HepG2 (cell line): ENCODE results near the gene CARMIL1. TPM values are rescaled to one million over a fixed set of nuclear protein-coding genes. Genes with fewer than 3 reads are reported as not detected.

Experiments
- ATAC-seq: fragments of 200-7000 bp; cut with Tn5 transposase; 3 replicates; pipeline ENCODE4 v1.9.1; 2020; ENCODE audit warnings: mild to moderate bottlenecking, moderate library complexity
- BruUV-seq: library from RNA; stranded (reverse); fragments of 400-500 nt; replicated peaks from 2 replicates; lab custom pipeline; 2021; lab: Mats Ljungman, UMichigan
- CTCF ChIA-PET: fragments of 300-600 bp; formaldehyde crosslinking; extraction: SDS; loops from one replicate; lab custom pipeline; 2021; ENCODE audit warnings: low total read pairs, inconsistent platforms, low intra/inter-chr PET ratio; lab: Yijun Ruan, JAX
- POLR2A ChIA-PET: fragments of 350-600 bp; sonication (Branson Sonifier 250); formaldehyde crosslinking; loops from one replicate; lab custom pipeline; 2020; ENCODE audit warnings: antibody characterized with exemption, inconsistent platforms; lab: Yijun Ruan, JAX
- DNase-seq: peaks from one replicate; pipeline ENCODE4 v3.0.0-alpha.2; 2015; ENCODE audit warnings: low spot score
- FAIRE-seq: peaks from 3 replicates; lab custom pipeline; 2011; peaks lifted over from hg19 to GRCh38; lab: Jason Lieb, UNC
- H2AFZ ChIP-seq: one replicate; pipeline ENCODE4 v1.6.1; 2011; ENCODE audit warnings: low read length, inconsistent platforms
- H3K27ac ChIP-seq: fragments of 300-600 bp; 3 replicates; pipeline ENCODE4 v1.8.0; 2011; ENCODE audit warnings: mixed run types, mild to moderate bottlenecking, mixed read lengths, low read length, inconsistent platforms; ENCODE audit not compliant: insufficient read depth; ENCODE audit errors: extremely low read length
- H3K27me3 ChIP-seq, 2 experiments: fragments of 200-600 bp in 1 of 2; 2 replicates in 1 of 2; 3 replicates in 1 of 2; pipeline versions ENCODE4 v1.6.0 to v1.8.0; 2011; ENCODE audit warnings: low read length in 2 of 2, mild to moderate bottlenecking in 2 of 2, moderate library complexity in 2 of 2, inconsistent platforms in 1 of 2; ENCODE audit not compliant: insufficient read depth in 2 of 2, control insufficient read depth in 1 of 2
- H3K36me3 ChIP-seq, 2 experiments: fragments of 200-600 bp in 1 of 2; replicated peaks in 1 of 2; 2 replicates in 1 of 2; 3 replicates in 1 of 2; pipeline versions ENCODE4 v1.5.1 to v1.8.0; 2011; ENCODE audit warnings: low read length in 2 of 2, inconsistent platforms in 1 of 2; ENCODE audit not compliant: insufficient read depth in 2 of 2, control insufficient read depth in 1 of 2
- H3K4me1 ChIP-seq: 2 replicates; pipeline ENCODE4 v1.5.1; 2012; ENCODE audit warnings: low read length, inconsistent platforms; ENCODE audit not compliant: insufficient read depth
- H3K4me2 ChIP-seq: 2 replicates; pipeline ENCODE4 v1.6.0; 2011; ENCODE audit warnings: low read depth, low read length, inconsistent platforms
- H3K4me3 ChIP-seq, 3 experiments: fragments of 200-600 bp in 1 of 3; sonication (generic), shearing (Covaris generic) in 1 of 3; replicated peaks in 1 of 3; 2 replicates each; pipeline ENCODE4 v1.5.1; 2011 to 2016; ENCODE audit warnings: low read length in 3 of 3, inconsistent platforms in 2 of 3, low read depth in 2 of 3, mild to moderate bottlenecking in 2 of 3, control low read depth in 1 of 3, mixed read lengths in 1 of 3; ENCODE audit not compliant: insufficient read depth in 1 of 3
- H3K79me2 ChIP-seq: one replicate; pipeline ENCODE4 v1.6.1; 2011; ENCODE audit warnings: low read length, inconsistent platforms; ENCODE audit not compliant: insufficient read depth
- H3K9ac ChIP-seq: 2 replicates; pipeline ENCODE4 v1.6.0; 2011; ENCODE audit warnings: mild to moderate bottlenecking, low read depth, low read length, inconsistent platforms; ENCODE audit not compliant: insufficient read depth
- H3K9me3 ChIP-seq: 2 replicates; pipeline ENCODE4 v1.5.1; 2012; ENCODE audit warnings: mild to moderate bottlenecking, low read length
- H4K20me1 ChIP-seq: 2 replicates; pipeline ENCODE4 v1.6.0; 2011; ENCODE audit warnings: inconsistent platforms, mild to moderate bottlenecking, low read length, moderate library complexity; ENCODE audit not compliant: insufficient read depth
- MIXL1 ChIP-seq: IDR thresholded peaks from 2 replicates; pipeline ENCODE4 v1.6.1; 2016
- PRDM4 ChIP-seq: sonication (generic); formaldehyde crosslinking; IDR thresholded peaks from 2 replicates; pipeline ENCODE4 v1.9.0; 2021; ENCODE audit warnings: missing genetic modification reagents, borderline replicate concordance
- SETDB1 ChIP-seq: sonication (generic); formaldehyde crosslinking; IDR thresholded peaks from 2 replicates; pipeline ENCODE4 v1.5.1; 2020; ENCODE audit warnings: missing genetic modification reagents, mild to moderate bottlenecking, borderline replicate concordance
- SNAPC2 ChIP-seq: sonication (generic); formaldehyde crosslinking; IDR thresholded peaks from 2 replicates; pipeline ENCODE4 v1.8.1; 2022; ENCODE audit warnings: mild to moderate bottlenecking, missing genetic modification reagents
- SUZ12 ChIP-seq: fragments of 150-350 bp; IDR thresholded peaks from 2 replicates; pipeline ENCODE4 v1.6.1; 2014; ENCODE audit warnings: low read depth, low read length
- ZFP36 ChIP-seq: fragments of 150-350 bp; IDR thresholded peaks from 2 replicates; pipeline ENCODE4 v1.6.1; 2018; ENCODE audit warnings: borderline replicate concordance, low read length, low read depth; ENCODE audit not compliant: partially characterized antibody
- ZFP36L2 ChIP-seq: sonication (generic); formaldehyde crosslinking; IDR thresholded peaks from 2 replicates; pipeline ENCODE4 v1.4.0; 2020; ENCODE audit warnings: missing genetic modification reagents
- ZNF101 ChIP-seq: sonication (generic); formaldehyde crosslinking; IDR thresholded peaks from 2 replicates; pipeline ENCODE4 v1.4.0; 2020; ENCODE audit warnings: mild to moderate bottlenecking, low read depth, missing genetic modification reagents, borderline replicate concordance
- ZNF280B ChIP-seq: sonication (generic); formaldehyde crosslinking; IDR thresholded peaks from 2 replicates; pipeline ENCODE4 v1.5.0; 2020; ENCODE audit warnings: missing genetic modification reagents, mild to moderate bottlenecking, borderline replicate concordance
- ZNF468 ChIP-seq: sonication (generic); formaldehyde crosslinking; IDR thresholded peaks from 2 replicates; pipeline ENCODE4 v1.8.0; 2022; ENCODE audit warnings: mild to moderate bottlenecking, moderate library complexity, missing genetic modification reagents
- ZNF496 ChIP-seq: sonication (generic); formaldehyde crosslinking; IDR thresholded peaks from 2 replicates; pipeline ENCODE4 v1.8.1; 2023; ENCODE audit warnings: mild to moderate bottlenecking, moderate library complexity, missing genetic modification reagents; ENCODE audit not compliant: insufficient replicate concordance
- WGBS: methylation state at CpG from one replicate; pipeline ENCODE4 v1.1.6; 2017; ENCODE audit warnings: low lambda C conversion rate; 5-methylcytosine and 5-hydroxymethylcytosine counted together
- in situ Hi-C: cut with HindIII; loops from 2 replicates; pipeline ENCODE4 v1.10.0; 2017; ENCODE audit warnings: low pct_unique_long_range_greater_than_20kb; ENCODE audit not compliant: extremely low pct_ligation_motif_present
- intact Hi-C: fragments of 100-400 bp; cut with micrococcal nuclease; formaldehyde crosslinking; loops from one replicate; pipeline ENCODE4 v1.10.0; 2022; ENCODE audit not compliant: unreplicated experiment
- polyA plus RNA-seq, 8 experiments: library from polyadenylated mRNA; depleted of rRNA in 3 of 8; stranded (reverse) in 7 of 8; unstranded in 1 of 8; fragments of >200 nt; fragmentation: Illumina TruSeq in 4 of 8; extraction: Trizol in 4 of 8; gene quantifications; 2 replicates each; pipeline versions ENCODE4 v1.2.1 to v1.2.3, GENCODE V29; 2011 to 2016; ENCODE audit warnings: low read depth in 4 of 8, missing spikeins in 1 of 8, mixed read lengths in 1 of 8; ENCODE audit not compliant: insufficient read depth in 1 of 8
- total RNA-seq, 5 experiments: library from RNA; depleted of rRNA; stranded (reverse); fragments of >200 nt; fragmentation: Illumina TruSeq; extraction: Trizol; gene quantifications; 2 replicates each; pipeline ENCODE4 v1.2.3, GENCODE V29; 2016; ENCODE audit warnings: low read depth in 1 of 5

CARMIL1 gene
- total and polyA plus RNA-seq, 2 of the 13 experiments (the other 11 are each of a cell fraction or from before 2014, with no cell fraction given), result 1.8 to 2.6 TPM

GRCh38 chr6:25320459-25320858 is 41.3 kb downstream of the CARMIL1 start:
- DNase-seq, result no peak
- FAIRE-seq, result no peak
- ChIA-PET POLR2A (no interaction called here), CTCF (no interaction called here)
- Histone ChIP-seq H4K20me1 (no peaks in the 10 kb centered on the region), H3K9ac (no peak overlapping the region), H3K9me3 (no peaks in the 10 kb centered on the region), H3K4me3 (no peak overlapping the region), H3K79me2 (no peaks in the 10 kb centered on the region), H3K4me1 (no peaks in the 10 kb centered on the region), H3K27me3 (no peaks in the 10 kb centered on the region), H3K4me2 (no peak overlapping the region), H3K27ac (no peak overlapping the region), H2AFZ (no peak overlapping the region), H3K36me3 (no peaks in the 10 kb centered on the region)
- no TSS peak for BruUV-seq
- no peak for ATAC-seq
- intact Hi-C loops (no loop called here), in situ Hi-C loops (no loop called here)
- TF ChIP-seq ZFP36L2 (CRISPR knock-in tag), result no peak
- TF ChIP-seq SNAPC2 (CRISPR knock-in tag), result no peak
- TF ChIP-seq SUZ12, result no peak
- TF ChIP-seq MIXL1, result no peak
- no peak for TF ChIP-seq ZNF496 (CRISPR knock-in tag)
- no peak for TF ChIP-seq SETDB1 (CRISPR knock-in tag)
- TF ChIP-seq ZNF468 (CRISPR knock-in tag), result no peak
- TF ChIP-seq ZNF280B, result no peak
- no peak for TF ChIP-seq PRDM4 (CRISPR knock-in tag)
- TF ChIP-seq ZNF101 (CRISPR knock-in tag), result no peak
- TF ChIP-seq ZFP36, result no peak
- WGBS, result 5% methylated on average over 1 of the region's 1 CpG
